Measurements from ENCODE around the gene ULBP3.
"Not testable (repeated sequence)": the region's sequence is repeated elsewhere in the genome, so short reads cannot be mapped to it uniquely, and the experiment has no call there.

The ULBP3 gene

GRCh38 chr6:150015281-150016001, 53.5 kb downstream of the ULBP3 start:
- DNase-seq (ENCODE audit: low spot score) = not testable (repeated sequence)

DNA sequence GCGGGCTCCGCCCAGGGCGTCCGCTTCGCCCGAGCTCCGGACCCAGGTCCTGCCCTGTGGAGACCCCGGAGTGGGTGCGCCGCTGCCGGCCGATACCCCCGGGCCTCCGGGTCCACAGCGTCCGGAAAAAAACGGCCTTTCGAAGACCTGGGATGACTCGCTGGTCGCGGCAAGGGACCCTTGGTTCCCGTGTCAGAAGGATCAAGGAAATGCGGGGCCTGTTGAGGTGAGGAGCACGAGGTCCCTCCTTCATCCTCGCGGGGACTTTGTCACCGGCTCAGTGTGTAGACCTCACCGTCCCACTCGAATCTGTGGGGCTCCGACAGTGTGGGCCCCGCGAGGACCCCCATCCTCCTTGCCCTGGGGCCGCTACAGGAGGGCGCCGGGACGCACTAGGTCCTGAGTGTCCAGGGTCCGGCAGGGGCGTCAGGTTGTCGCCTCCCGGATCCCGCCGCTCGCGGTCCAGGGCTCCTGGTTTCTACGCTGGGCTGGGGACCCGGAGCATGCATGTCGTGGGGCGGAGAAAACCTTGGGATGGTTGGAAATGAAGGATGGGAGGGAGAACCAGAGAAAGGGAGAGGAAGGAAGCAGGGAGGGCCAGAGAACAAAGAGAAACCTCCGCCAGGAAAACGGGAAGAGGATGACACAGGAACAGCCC, 54.2 kb downstream of the ULBP3 start:
- not testable (repeated sequence) for DNase-seq (ENCODE audit: low spot score)

DNA sequence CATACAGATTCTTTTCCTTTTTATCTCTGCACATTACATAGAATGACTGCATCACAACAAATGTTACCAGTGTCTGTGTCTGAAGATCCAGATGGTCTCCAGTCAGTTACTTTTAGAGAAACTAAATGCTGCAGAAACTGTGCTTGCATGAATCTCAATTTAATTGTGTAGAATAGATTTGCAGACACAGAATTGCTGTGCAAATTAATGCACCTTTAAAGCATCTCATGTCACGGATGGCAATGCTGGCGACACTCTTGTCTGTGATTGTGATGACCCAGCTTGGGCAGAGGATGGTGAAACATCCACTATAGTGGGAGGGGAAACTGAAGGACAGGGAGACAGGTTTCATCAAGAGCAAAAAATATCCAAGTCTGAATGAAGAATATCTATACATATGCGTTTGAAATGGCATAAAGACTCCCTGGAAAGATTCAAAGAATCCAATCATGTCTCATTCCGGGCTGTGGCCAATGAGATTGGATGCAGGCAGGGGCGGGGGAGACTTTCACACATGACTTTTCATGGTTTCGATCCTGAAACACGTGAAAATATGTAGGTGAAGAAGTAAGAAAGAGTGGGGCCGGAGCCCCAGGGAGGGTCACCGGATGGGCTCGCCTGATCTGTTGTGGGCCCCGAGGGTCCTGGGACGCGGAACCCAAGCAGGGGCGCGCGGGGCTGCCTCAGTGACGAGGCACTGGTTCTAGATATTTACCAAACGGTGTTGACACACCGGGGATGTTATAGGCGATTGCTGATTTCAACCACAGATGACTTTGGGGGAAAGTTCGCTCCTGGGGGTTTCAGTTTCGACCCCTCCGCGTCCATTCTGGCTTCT, 54.9 kb downstream of the ULBP3 start:
- not testable (repeated sequence) for DNase-seq (ENCODE audit: low spot score)

DNA sequence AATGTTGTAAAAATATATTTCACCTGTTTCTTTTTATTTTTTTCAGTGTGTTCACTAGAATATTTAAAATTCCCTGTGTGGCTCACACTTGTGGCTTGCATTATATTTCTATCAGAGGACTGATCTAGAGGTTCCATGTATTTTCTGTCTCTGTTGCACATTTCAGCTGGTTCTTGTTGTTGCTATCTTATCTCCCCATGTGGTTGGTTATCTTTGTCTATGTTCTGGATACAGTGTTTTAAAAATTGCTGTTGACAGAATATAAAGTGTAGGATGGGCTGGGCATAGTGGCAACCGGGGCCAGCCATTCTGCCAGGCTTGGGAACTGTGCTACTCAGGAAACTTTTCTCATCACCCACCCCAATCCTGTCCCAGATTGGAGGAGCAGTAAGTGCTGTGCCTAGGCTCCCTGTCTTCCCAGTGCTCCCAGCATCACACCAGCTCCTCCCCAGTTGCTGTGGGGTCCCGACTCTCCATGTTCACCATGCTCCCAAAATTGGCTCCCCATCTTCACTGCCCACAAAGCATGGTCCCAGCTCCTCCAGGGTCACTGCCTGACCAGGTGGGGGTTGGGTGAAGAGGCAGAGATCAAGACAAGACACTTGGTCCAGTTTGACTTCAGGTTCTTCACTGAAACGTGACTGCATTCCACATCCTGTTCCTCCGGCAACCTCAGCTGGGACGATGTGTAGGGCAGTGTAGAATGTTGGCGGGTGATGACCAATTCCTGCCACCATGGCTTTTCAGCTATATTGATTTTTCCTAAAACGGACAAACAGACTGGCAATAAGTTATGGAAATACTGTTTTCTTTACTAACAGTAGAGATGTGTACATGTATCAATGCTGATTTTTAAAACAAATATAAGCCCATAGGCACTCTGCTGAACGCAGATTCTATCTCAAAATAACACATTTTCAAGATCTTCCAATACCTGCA, 55.8 kb downstream of the ULBP3 start:
- DNase-seq (ENCODE audit: low spot score) = not testable (repeated sequence)

Measured in germinal center (tissue), 1 donor.